OCI-LY3 (cell line): Measurements from ENCODE around the gene SEMA5A.

ENCODE experiments used
- H2AFZ ChIP-seq: fragments of 200-600, 300-600 bp; shearing (Covaris generic); 2 replicates; pipeline ENCODE4 v1.6.0; 2014; ENCODE audit warnings: antibody characterized with exemption, low read depth, low read length
- H3K27ac ChIP-seq: fragments of 200-600, 300-600 bp; sonication (generic); 2 replicates; pipeline ENCODE4 v1.5.1; 2014; ENCODE audit warnings: mild to moderate bottlenecking, low read length, moderate library complexity, mixed read lengths
- H3K27me3 ChIP-seq: fragments of 200-600, 300-600 bp; sonication (generic); 2 replicates; pipeline ENCODE4 v1.6.1; 2014; ENCODE audit warnings: low read depth, low read length, mixed read lengths
- H3K36me3 ChIP-seq: fragments of 200-600, 300-600 bp; sonication (generic); replicated peaks from 2 replicates; pipeline ENCODE3; 2014; ENCODE audit warnings: low read depth, low read length, mixed read lengths
- H3K4me1 ChIP-seq: fragments of 300-600, 200-600 bp; sonication (generic); 2 replicates; pipeline ENCODE4 v1.6.1; 2014; ENCODE audit warnings: low read length, mixed read lengths
- H3K4me2 ChIP-seq: fragments of 200-600, 300-600 bp; sonication (generic); 2 replicates; pipeline ENCODE4 v1.6.1; 2014; ENCODE audit warnings: low read length, mixed read lengths
- H3K4me3 ChIP-seq: fragments of 300-600, 200-600 bp; sonication (generic); 2 replicates; pipeline ENCODE4 v1.5.1; 2014; ENCODE audit warnings: antibody characterized with exemption, mild to moderate bottlenecking, low read length, moderate library complexity
- H3K79me2 ChIP-seq: fragments of 300-600, 200-600 bp; shearing (Covaris generic); 2 replicates; pipeline ENCODE4 v1.6.1; 2014; ENCODE audit warnings: mild to moderate bottlenecking, low read length, mixed read lengths
- H3K9ac ChIP-seq: fragments of 300-600, 200-600 bp; shearing (Covaris generic); 2 replicates; pipeline ENCODE4 v1.6.0; 2014; ENCODE audit warnings: mild to moderate bottlenecking, low read length, moderate library complexity
- H3K9me3 ChIP-seq: fragments of 200-600, 300-600 bp; shearing (Covaris generic); 2 replicates; pipeline ENCODE4 v1.6.1; 2014; ENCODE audit warnings: low read length, mixed read lengths; ENCODE audit not compliant: insufficient read depth
- H4K20me1 ChIP-seq: fragments of 200-600, 300-600 bp; sonication (generic); 2 replicates; pipeline ENCODE4 v1.6.1; 2016; ENCODE audit warnings: low read length, mixed read lengths; ENCODE audit not compliant: insufficient read depth
- EZH2phosphoT487 ChIP-seq: fragments of 200-600 bp; shearing (Covaris generic); IDR thresholded peaks from 2 replicates; pipeline ENCODE4 v1.6.1; 2018; ENCODE audit warnings: antibody characterized with exemption, mixed run types, low read depth
- TF ChIP-seq, protein P1 (sequence below): fragments of 200-600, 300-600 bp; sonication (generic); IDR thresholded peaks from 2 replicates; pipeline ENCODE4 v1.5.1; 2014; ENCODE audit warnings: antibody characterized with exemption, low read length, low read depth

The SEMA5A gene

DNA sequence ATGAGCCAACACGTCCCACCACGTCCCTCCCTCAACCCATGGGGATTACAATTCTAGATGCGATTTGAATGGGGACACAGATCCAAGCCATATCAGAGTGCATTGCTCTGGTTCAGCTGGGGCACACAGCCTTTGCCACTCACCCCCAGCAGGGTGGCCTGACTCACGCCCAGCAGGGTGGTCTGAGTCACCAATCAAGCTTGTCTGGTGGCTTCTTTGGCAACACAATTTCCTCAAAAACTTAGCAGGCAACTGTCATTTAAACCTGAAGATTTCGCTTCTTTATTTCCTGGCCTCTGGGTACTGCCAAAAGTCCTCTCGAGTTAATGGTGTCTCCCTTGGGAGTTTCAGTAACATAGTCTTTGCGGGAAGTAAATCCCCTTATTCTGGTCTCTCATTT, 16.3 kb upstream of the SEMA5A start:
- H3K4me2 ChIP-seq, result no peak overlapping the region
- no peak overlapping the region for H3K4me3 ChIP-seq
- H2AFZ ChIP-seq, result no peak overlapping the region
- no peaks in the 10 kb centered on the region for H3K36me3 ChIP-seq
- no peak overlapping the region for H3K27ac ChIP-seq
- TF ChIP-seq EZH2phosphoT487, result no peak
- TF ChIP-seq, protein P1, sequence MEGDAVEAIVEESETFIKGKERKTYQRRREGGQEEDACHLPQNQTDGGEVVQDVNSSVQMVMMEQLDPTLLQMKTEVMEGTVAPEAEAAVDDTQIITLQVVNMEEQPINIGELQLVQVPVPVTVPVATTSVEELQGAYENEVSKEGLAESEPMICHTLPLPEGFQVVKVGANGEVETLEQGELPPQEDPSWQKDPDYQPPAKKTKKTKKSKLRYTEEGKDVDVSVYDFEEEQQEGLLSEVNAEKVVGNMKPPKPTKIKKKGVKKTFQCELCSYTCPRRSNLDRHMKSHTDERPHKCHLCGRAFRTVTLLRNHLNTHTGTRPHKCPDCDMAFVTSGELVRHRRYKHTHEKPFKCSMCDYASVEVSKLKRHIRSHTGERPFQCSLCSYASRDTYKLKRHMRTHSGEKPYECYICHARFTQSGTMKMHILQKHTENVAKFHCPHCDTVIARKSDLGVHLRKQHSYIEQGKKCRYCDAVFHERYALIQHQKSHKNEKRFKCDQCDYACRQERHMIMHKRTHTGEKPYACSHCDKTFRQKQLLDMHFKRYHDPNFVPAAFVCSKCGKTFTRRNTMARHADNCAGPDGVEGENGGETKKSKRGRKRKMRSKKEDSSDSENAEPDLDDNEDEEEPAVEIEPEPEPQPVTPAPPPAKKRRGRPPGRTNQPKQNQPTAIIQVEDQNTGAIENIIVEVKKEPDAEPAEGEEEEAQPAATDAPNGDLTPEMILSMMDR, result no peak
- H3K9me3 ChIP-seq, result no peaks in the 10 kb centered on the region
- no peaks in the 10 kb centered on the region for H3K27me3 ChIP-seq
- no peaks in the 10 kb centered on the region for H3K4me1 ChIP-seq
- no peaks in the 10 kb centered on the region for H3K79me2 ChIP-seq
- H3K9ac ChIP-seq, result no peak overlapping the region
- H4K20me1 ChIP-seq, result no peaks in the 10 kb centered on the region

DNA sequence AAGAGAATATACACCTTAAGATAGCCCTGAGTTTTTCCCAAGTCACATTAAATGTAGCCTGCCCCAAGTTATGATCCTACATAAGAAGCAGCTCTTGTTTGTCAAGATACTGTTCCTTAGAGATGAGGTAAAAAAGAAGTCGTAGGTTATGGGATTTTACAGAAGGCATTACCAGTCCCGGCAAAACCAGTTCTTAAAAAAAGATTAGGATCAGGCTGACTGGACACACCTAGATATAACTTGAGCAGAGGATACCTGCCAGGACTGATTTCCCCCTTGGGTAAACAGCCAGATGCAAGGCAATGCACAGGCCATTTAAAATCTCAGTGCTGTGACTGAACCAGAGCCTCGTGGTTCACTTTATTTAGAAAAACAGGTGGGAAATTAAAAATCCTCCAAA, 14.1 kb upstream of the SEMA5A start:
- Histone ChIP-seq H4K20me1 (no peaks in the 10 kb centered on the region), H3K4me2 (no peak overlapping the region), H3K9me3 (no peaks in the 10 kb centered on the region), H3K79me2 (no peaks in the 10 kb centered on the region), H3K4me3 (no peak overlapping the region), H3K27me3 (no peaks in the 10 kb centered on the region), H3K4me1 (no peaks in the 10 kb centered on the region), H3K9ac (no peak overlapping the region), H3K27ac (no peak overlapping the region), H2AFZ (no peak overlapping the region), H3K36me3 (no peaks in the 10 kb centered on the region)
- no peak for TF ChIP-seq EZH2phosphoT487
- TF ChIP-seq, protein P1, result no peak

DNA sequence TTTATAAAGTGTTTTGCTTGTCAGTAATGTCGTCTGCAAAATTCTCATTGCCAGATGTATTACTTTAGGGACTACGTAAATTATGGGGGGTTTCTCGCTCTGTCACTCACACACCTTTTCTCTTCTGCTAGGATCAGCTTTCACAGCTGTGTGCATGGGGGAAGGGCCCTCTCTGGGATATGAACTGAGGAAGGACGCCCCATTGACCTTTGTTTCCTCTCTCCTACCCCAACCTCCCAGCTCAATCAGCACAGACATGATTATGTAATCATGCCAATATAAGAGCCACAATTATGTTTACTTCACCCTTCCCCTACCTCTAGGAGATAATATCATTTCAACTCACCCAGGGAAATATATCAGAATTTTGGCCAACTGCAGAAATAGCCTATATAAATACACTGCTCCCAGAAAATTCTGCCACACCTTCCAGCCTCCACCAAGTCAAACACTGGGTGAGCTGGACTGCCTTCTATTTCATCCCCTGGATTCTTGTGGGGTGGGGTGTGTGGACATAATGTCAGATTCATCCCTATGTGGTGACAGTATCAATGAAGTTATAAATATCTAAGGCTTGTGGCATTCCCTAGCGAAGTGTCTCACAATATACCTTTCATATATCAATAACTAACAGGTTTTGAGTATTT, 12.6 kb upstream of the SEMA5A start:
- H4K20me1 ChIP-seq, result no peaks in the 10 kb centered on the region
- no peaks in the 10 kb centered on the region for H3K36me3 ChIP-seq
- no peaks in the 10 kb centered on the region for H3K27me3 ChIP-seq
- H3K79me2 ChIP-seq, result no peaks in the 10 kb centered on the region
- no peak overlapping the region for H3K27ac ChIP-seq
- H3K4me1 ChIP-seq, result no peaks in the 10 kb centered on the region
- no peaks in the 10 kb centered on the region for H3K9me3 ChIP-seq
- no peak overlapping the region for H3K4me2 ChIP-seq
- TF ChIP-seq, protein P1, result no peak
- TF ChIP-seq EZH2phosphoT487, result no peak
- H3K9ac ChIP-seq, result no peak overlapping the region
- H2AFZ ChIP-seq, result no peak overlapping the region
- no peak overlapping the region for H3K4me3 ChIP-seq

DNA sequence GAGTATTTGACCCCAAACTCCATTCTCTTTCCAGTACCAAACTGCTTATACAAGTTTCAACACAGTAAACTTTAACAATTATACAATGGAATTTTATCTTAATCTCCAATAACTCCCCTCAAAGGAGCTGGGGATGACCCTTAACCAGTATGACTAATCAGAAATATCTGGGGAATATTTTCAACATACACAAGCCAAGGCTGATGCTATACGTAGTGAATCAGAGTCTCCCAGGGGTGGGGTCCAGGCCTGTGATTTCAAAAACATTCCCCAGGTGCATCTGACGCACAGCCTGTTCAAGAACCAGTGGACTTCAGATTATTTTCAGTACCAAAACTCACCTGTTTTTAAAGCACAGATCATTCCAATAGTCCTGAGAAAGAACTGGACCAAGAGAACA, 11.8 kb upstream of the SEMA5A start:
- no peak overlapping the region for H3K4me3 ChIP-seq
- H4K20me1 ChIP-seq, result no peaks in the 10 kb centered on the region
- H3K79me2 ChIP-seq, result no peaks in the 10 kb centered on the region
- no peak overlapping the region for H2AFZ ChIP-seq
- H3K4me2 ChIP-seq, result no peak overlapping the region
- no peaks in the 10 kb centered on the region for H3K27me3 ChIP-seq
- H3K36me3 ChIP-seq, result no peaks in the 10 kb centered on the region
- no peaks in the 10 kb centered on the region for H3K4me1 ChIP-seq
- no peaks in the 10 kb centered on the region for H3K9me3 ChIP-seq
- H3K27ac ChIP-seq, result no peak overlapping the region
- no peak overlapping the region for H3K9ac ChIP-seq
- TF ChIP-seq EZH2phosphoT487, result no peak
- TF ChIP-seq, protein P1, result no peak
